GM12878 (cell line): ENCODE data around the gene SUSD6. TPM values are rescaled to one million over a fixed set of nuclear protein-coding genes. Genes with fewer than 3 reads are reported as not detected.

ENCODE experiments used
- ATAC-seq: fragments of 200-7000 bp; cut with Tn5 transposase; 3 replicates; pipeline ENCODE4 v1.9.1; 2020; ENCODE audit warnings: mild to moderate bottlenecking, moderate library complexity
- BruUV-seq: library from RNA; stranded (reverse); fragments of 400-500 nt; replicated peaks from 2 replicates; lab custom pipeline; 2021; lab: Mats Ljungman, UMichigan
- CTCF ChIA-PET: fragments of 300-600 bp; sonication (Branson Sonifier 250); formaldehyde crosslinking; extraction: SDS; loops from one replicate; lab custom pipeline; 2021; ENCODE audit warnings: inconsistent platforms; lab: Yijun Ruan, JAX
- POLR2A ChIA-PET: fragments of 350-600 bp; formaldehyde crosslinking; extraction: SDS; loops from one replicate; lab custom pipeline; 2021; ENCODE audit warnings: inconsistent platforms; lab: Charles Lee
- RAD21 ChIA-PET: fragments of 300-600 bp; sonication (Branson Sonifier 250); formaldehyde crosslinking; loops from one replicate; lab custom pipeline; 2023; ENCODE audit warnings: antibody characterized with exemption; ENCODE audit not compliant: unreplicated experiment; lab: Charles Lee
- SMC1A ChIA-PET: fragments of 300-600 bp; sonication (Branson Sonifier 250); formaldehyde crosslinking; loops from one replicate; lab custom pipeline; 2023; ENCODE audit not compliant: unreplicated experiment, uncharacterized antibody; lab: Charles Lee
- DNase-seq: peaks from one replicate; pipeline ENCODE4 v3.0.0-alpha.2; 2011; ENCODE audit warnings: low read depth, low spot score
- FAIRE-seq: peaks from 3 replicates; lab custom pipeline; 2011; peaks lifted over from hg19 to GRCh38; lab: Jason Lieb, UNC
- H2AFZ ChIP-seq: 2 replicates; pipeline ENCODE4 v1.6.0; 2011; ENCODE audit warnings: low read depth, low read length, control low read depth; ENCODE audit not compliant: control insufficient read depth
- H3K27ac ChIP-seq: 2 replicates; pipeline ENCODE4 v1.5.1; 2011; ENCODE audit warnings: control low read depth; ENCODE audit not compliant: control insufficient read depth, insufficient read depth
- H3K27me3 ChIP-seq, 2 experiments: replicated peaks in 1 of 2; 2 replicates each; pipeline versions ENCODE4 v1.6.0 to v1.6.1; 2011; ENCODE audit warnings: low read length in 1 of 2; ENCODE audit not compliant: control insufficient read depth in 2 of 2, insufficient read depth in 2 of 2
- H3K36me3 ChIP-seq, 2 experiments: 2 replicates each; pipeline ENCODE4 v1.5.1; 2011; ENCODE audit warnings: low read length in 1 of 2; ENCODE audit not compliant: control insufficient read depth in 2 of 2, insufficient read depth in 2 of 2
- H3K4me1 ChIP-seq: 2 replicates; pipeline ENCODE4 v1.6.1; 2011; ENCODE audit warnings: mild to moderate bottlenecking, low read length, moderate library complexity, mixed read lengths; ENCODE audit not compliant: control insufficient read depth, insufficient read depth
- H3K4me2 ChIP-seq: 2 replicates; pipeline ENCODE4 v1.6.0; 2011; ENCODE audit warnings: control low read depth; ENCODE audit not compliant: control insufficient read depth, insufficient read depth
- H3K4me3 ChIP-seq: fragments of 200-600 bp; sonication (generic); 2 replicates; pipeline ENCODE4 v1.5.1; 2016
- H3K79me2 ChIP-seq: 2 replicates; pipeline ENCODE4 v1.6.0; 2011; ENCODE audit warnings: low read length; ENCODE audit not compliant: control insufficient read depth, insufficient read depth
- H3K9ac ChIP-seq: 2 replicates; pipeline ENCODE4 v1.8.0; 2011; ENCODE audit warnings: low read length, control low read depth, mixed read lengths; ENCODE audit not compliant: control insufficient read depth, insufficient read depth
- H3K9me3 ChIP-seq: replicated peaks from 3 replicates; pipeline ENCODE4 v1.5.1; 2011; ENCODE audit warnings: mild to moderate bottlenecking, low read length; ENCODE audit not compliant: control insufficient read depth, insufficient read depth
- H4K20me1 ChIP-seq: 2 replicates; pipeline ENCODE4 v1.6.0; 2011; ENCODE audit not compliant: control insufficient read depth, insufficient read depth
- BCL3 ChIP-seq: IDR thresholded peaks from 2 replicates; pipeline ENCODE4 v1.6.1; 2011; ENCODE audit warnings: borderline replicate concordance, low read depth, mild to moderate bottlenecking, moderate library complexity, low read length; ENCODE audit not compliant: insufficient read depth, poor library complexity, severe bottlenecking
- E4F1 ChIP-seq: fragments of 450-650 bp; IDR thresholded peaks from 2 replicates; pipeline ENCODE4 v1.6.1; 2018; ENCODE audit warnings: borderline replicate concordance, mild to moderate bottlenecking; ENCODE audit not compliant: partially characterized antibody
- GATAD2B ChIP-seq: fragments of 450-650 bp; conservative IDR thresholded peaks from 2 replicates; pipeline ENCODE4 v1.6.1; 2017; ENCODE audit warnings: low read depth, mild to moderate bottlenecking, moderate library complexity
- HDGF ChIP-seq: fragments of 450-650 bp; IDR thresholded peaks from 2 replicates; pipeline ENCODE4 v1.6.1; 2016; ENCODE audit warnings: antibody characterized with exemption
- PML ChIP-seq: IDR thresholded peaks from 2 replicates; pipeline ENCODE4 v1.6.1; 2012; ENCODE audit warnings: low read length, inconsistent platforms
- RELA ChIP-seq: fragments of 450-650 bp; IDR thresholded peaks from 2 replicates; pipeline ENCODE4 v1.8.0; 2014; ENCODE audit warnings: borderline replicate concordance; ENCODE audit not compliant: partially characterized antibody
- WGBS: methylation state at CpG from one replicate; pipeline ENCODE4 v1.1.6; 2016; ENCODE audit warnings: low lambda C conversion rate; ENCODE audit not compliant: insufficient replicate concordance, insufficient coverage; ENCODE audit errors: missing lambda C conversion rate; 5-methylcytosine and 5-hydroxymethylcytosine counted together
- in situ Hi-C: fragments of 300-500 bp; cut with MboI; formaldehyde crosslinking; loops from 9 replicates; pipeline ENCODE4 v1.14.3; 2018; ENCODE audit warnings: mixed read lengths
- intact Hi-C: fragments of 100-400 bp; cut with micrococcal nuclease; formaldehyde crosslinking; loops from one replicate; pipeline ENCODE4 v1.14.2; 2022; ENCODE audit not compliant: unreplicated experiment
- polyA plus RNA-seq, 11 experiments: library from polyadenylated mRNA; depleted of rRNA in 4 of 11; unstranded in 6 of 11; stranded (reverse) in 5 of 11; fragments of >200 nt; fragmentation: Nextera tagmentation in 4 of 11; fragmentation: Illumina TruSeq in 1 of 11; extraction: Ambion mirVana in 4 of 11; extraction: Trizol in 1 of 11; gene quantifications; 1 replicate in 1 of 11; 2 replicates in 10 of 11; pipeline versions ENCODE4 v1.2.1 to v1.2.3, GENCODE V29; 2011 to 2016; ENCODE audit warnings: inconsistent platforms in 2 of 11, missing spikeins in 2 of 11, low read depth in 1 of 11
- total RNA-seq, 4 experiments: library from RNA; depleted of rRNA in 3 of 4; stranded (reverse); fragments of >200 nt in 3 of 4; fragmentation: Illumina TruSeq in 1 of 4; extraction: Trizol in 1 of 4; gene quantifications; 2 replicates each; pipeline versions ENCODE4 v1.2.1 to v1.2.3, GENCODE V29; 2013 to 2021
- TF ChIP-seq, protein P1 (sequence below): fragments of 150-350 bp; IDR thresholded peaks from 2 replicates; pipeline ENCODE4 v1.6.1; 2016; ENCODE audit warnings: low read depth, low read length

Gene SUSD6
- total and polyA plus RNA-seq, 10 of the 15 experiments (the other 5 are each of a cell fraction or from before 2014, with no cell fraction given): 6.6 to 39.8 (median 20.2) TPM

GRCh38 chr14:69594846-69595245 is 16.6 kb upstream of the SUSD6 start:
- no peak overlapping the region for H3K9ac ChIP-seq
- H3K4me2 ChIP-seq: no peak overlapping the region
- no peak overlapping the region for H2AFZ ChIP-seq
- H4K20me1 ChIP-seq: no peaks in the 10 kb centered on the region
- ChIA-PET SMC1A (interaction anchor here (0.8 to 1.4 kb wide), 3 partner anchors 131 to 134 kb away, joined by 3 to 4 read pairs (median 3); no protein-coding TSS in a partner anchor), RAD21 (interaction anchor here (0.7 kb wide), 1 partner anchor 33 kb away, joined by 5 read pairs; no protein-coding TSS in a partner anchor), CTCF (interaction anchor here (0.6 to 3.7 kb wide), 5 partner anchors 10 to 1240 kb away, joined by 3 to 15 read pairs (median 9); no protein-coding TSS in a partner anchor), POLR2A (interaction anchor here (1.2 kb wide), 1 partner anchor 13 kb away, joined by 3 read pairs; no protein-coding TSS in a partner anchor)
- H3K27ac ChIP-seq: no peak overlapping the region
- peaks cover 4% of the 10 kb centered on the region; the same call in 1 of the 2 replicates for H3K4me1 ChIP-seq
- intact Hi-C loops: no loop called here
- FAIRE-seq: no peak
- no peak for ATAC-seq
- BruUV-seq: no TSS peak
- no peaks in the 10 kb centered on the region for H3K9me3 ChIP-seq
- DNase-seq: no peak
- no peaks in the 10 kb centered on the region for H3K27me3 ChIP-seq
- no peaks in the 10 kb centered on the region for H3K36me3 ChIP-seq
- in situ Hi-C loops: no loop called here
- TF ChIP-seq, protein P1, sequence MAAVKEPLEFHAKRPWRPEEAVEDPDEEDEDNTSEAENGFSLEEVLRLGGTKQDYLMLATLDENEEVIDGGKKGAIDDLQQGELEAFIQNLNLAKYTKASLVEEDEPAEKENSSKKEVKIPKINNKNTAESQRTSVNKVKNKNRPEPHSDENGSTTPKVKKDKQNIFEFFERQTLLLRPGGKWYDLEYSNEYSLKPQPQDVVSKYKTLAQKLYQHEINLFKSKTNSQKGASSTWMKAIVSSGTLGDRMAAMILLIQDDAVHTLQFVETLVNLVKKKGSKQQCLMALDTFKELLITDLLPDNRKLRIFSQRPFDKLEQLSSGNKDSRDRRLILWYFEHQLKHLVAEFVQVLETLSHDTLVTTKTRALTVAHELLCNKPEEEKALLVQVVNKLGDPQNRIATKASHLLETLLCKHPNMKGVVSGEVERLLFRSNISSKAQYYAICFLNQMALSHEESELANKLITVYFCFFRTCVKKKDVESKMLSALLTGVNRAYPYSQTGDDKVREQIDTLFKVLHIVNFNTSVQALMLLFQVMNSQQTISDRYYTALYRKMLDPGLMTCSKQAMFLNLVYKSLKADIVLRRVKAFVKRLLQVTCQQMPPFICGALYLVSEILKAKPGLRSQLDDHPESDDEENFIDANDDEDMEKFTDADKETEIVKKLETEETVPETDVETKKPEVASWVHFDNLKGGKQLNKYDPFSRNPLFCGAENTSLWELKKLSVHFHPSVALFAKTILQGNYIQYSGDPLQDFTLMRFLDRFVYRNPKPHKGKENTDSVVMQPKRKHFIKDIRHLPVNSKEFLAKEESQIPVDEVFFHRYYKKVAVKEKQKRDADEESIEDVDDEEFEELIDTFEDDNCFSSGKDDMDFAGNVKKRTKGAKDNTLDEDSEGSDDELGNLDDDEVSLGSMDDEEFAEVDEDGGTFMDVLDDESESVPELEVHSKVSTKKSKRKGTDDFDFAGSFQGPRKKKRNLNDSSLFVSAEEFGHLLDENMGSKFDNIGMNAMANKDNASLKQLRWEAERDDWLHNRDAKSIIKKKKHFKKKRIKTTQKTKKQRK: no peak
- no peaks in the 10 kb centered on the region for H3K79me2 ChIP-seq
- WGBS: 63% methylated on average over 6 of the region's 6 CpGs
- H3K4me3 ChIP-seq: no peak overlapping the region

DNA sequence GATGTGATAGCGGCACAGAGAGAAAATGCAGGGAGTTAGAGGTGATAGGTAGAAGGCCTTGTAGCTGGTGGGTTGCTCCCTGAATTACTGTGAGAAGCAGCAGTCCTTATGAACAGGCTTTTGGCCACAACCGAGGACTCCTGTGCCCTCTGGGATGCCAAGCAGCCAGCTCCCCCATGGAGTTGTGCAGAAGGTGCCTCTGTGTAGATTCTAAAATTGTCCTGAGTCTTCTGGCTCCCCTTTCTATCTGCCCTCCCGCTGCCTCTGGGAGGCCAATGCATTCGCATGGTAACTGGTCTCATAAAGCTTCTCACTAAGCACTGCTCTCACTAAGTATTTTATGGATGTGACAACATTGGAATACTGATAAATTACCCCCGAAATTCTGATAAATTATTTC is 16.1 kb upstream of the SUSD6 start:
- DNase-seq: no peak
- no peak for FAIRE-seq
- H3K9ac ChIP-seq: no peak overlapping the region
- no peaks in the 10 kb centered on the region for H3K79me2 ChIP-seq
- intact Hi-C loops (no loop called here), in situ Hi-C loops (no loop called here)
- BruUV-seq: no TSS peak
- H2AFZ ChIP-seq: no peak overlapping the region
- H3K4me2 ChIP-seq: no peak overlapping the region
- SMC1A ChIA-PET: interaction anchor here (1.4 kb wide), 1 partner anchor 130 kb away, joined by 3 read pairs; no protein-coding TSS in a partner anchor
- H4K20me1 ChIP-seq: no peaks in the 10 kb centered on the region
- no peaks in the 10 kb centered on the region for H3K27me3 ChIP-seq
- CTCF ChIA-PET: interaction anchor here (1.7 to 3.7 kb wide), 3 partner anchors 9 to 131 kb away, joined by 6 to 15 read pairs (median 14); no protein-coding TSS in a partner anchor
- no peak overlapping the region for H3K4me3 ChIP-seq
- H3K4me1 ChIP-seq: peaks cover 4% of the 10 kb centered on the region; the same call in 1 of the 2 replicates
- TF ChIP-seq PML (no peak), HDGF (no peak), BCL3 (no peak), RELA (no peak), GATAD2B (no peak), E4F1 (no peak)
- no peaks in the 10 kb centered on the region for H3K9me3 ChIP-seq
- H3K27ac ChIP-seq: no peak overlapping the region
- H3K36me3 ChIP-seq: no peaks in the 10 kb centered on the region
- POLR2A ChIA-PET: interaction anchor here (0.5 kb wide), 1 partner anchor 147 kb away, joined by 5 read pairs; no protein-coding TSS in a partner anchor
- RAD21 ChIA-PET: no interaction called here
- no peak for ATAC-seq
- 76% methylated on average over 5 of the region's 5 CpGs for WGBS
